Right atrium auricular region (tissue), 2 donors: ENCODE data around the gene MPPE1. TPM values are rescaled to one million over a fixed set of nuclear protein-coding genes. Genes with fewer than 3 reads are reported as not detected.

ENCODE experiments used
- DNase-seq: peaks from one replicate; pipeline ENCODE4 v3.0.0-alpha.2; 2019; ENCODE audit warnings: low spot score
- H3K27ac ChIP-seq, 2 donors: fragments of 200-600 bp; sonication (generic); 1 replicate in 1 of 2; 2 replicates in 1 of 2; pipeline ENCODE4 v1.5.1; 2016 to 2019
- H3K27me3 ChIP-seq, 2 donors: fragments of 200-600 bp; sonication (generic); one replicate each; pipeline versions ENCODE4 v1.5.1 to v1.6.0; 2017 to 2019
- H3K36me3 ChIP-seq: fragments of 200-600 bp; sonication (generic); one replicate; pipeline ENCODE4 v1.5.1; 2016
- H3K4me1 ChIP-seq, 2 donors: fragments of 200-600 bp; sonication (generic); one replicate each; pipeline versions ENCODE4 v1.5.1 to v1.6.0; 2017 to 2019
- H3K4me3 ChIP-seq, 2 donors: fragments of 200-600 bp; sonication (generic); 1 replicate in 1 of 2; 2 replicates in 1 of 2; pipeline ENCODE4 v1.5.1; 2017 to 2019; ENCODE audit warnings: mild to moderate bottlenecking in 1 of 2, moderate library complexity in 1 of 2
- H3K9me3 ChIP-seq, 2 donors: fragments of 200-600 bp; sonication (generic); one replicate each; pipeline ENCODE4 v1.5.1; 2019
- CTCF ChIP-seq, 2 donors: fragments of 200-600 bp; sonication (generic); IDR thresholded peaks; one replicate each; pipeline ENCODE4 v1.5.1; 2019; ENCODE audit warnings: antibody characterized with exemption in 2 of 2
- total RNA-seq, 2 donors: library from RNA; depleted of rRNA; stranded (reverse); fragments of >200 nt; gene quantifications; one replicate each; pipeline ENCODE4 v1.1.0, GENCODE V29; 2016

The MPPE1 gene
- total RNA-seq, 2 donors from 2014 or later, result 18.7 to 28.9 TPM

- DNase-seq, result no peak
- H3K4me1 ChIP-seq, result peaks cover 0 to 3% of the 10 kb centered on the region in 2 donors
Measured at GRCh38 chr18:11953113-11953512, 45.0 kb upstream of the MPPE1 start.

DNA sequence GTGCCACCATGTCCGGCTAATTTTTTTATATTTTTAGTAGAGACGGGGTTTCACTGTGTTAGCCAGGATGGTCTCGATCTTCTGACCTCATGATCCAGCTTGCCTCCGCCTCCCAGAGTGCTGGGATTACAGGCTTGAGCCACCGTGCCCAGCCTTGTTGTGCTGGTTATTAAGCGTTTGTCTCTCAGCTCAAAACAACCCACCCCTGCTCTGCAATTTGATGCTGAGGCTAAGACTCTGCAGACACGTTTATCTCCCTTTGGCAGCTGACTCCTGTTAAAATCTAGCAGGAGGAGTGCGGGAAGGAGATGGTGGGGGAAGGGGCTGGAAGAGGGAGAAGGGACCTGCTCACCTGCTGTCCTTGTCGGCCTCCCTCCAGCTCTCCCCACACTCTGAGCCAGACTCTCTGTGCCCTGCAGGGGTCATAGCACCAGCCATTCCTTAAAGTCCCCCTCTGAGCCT lies 43.3 kb upstream of the MPPE1 start:
- H3K4me1 ChIP-seq, result peaks cover 0 to 17% of the 10 kb centered on the region in 2 donors
- H3K36me3 ChIP-seq, result no peaks in the 10 kb centered on the region
- TF ChIP-seq CTCF (IDR thresholded peaks at IDR 0.05), result no peak
- no peak overlapping the region for H3K27ac ChIP-seq
- no peaks in the 10 kb centered on the region for H3K9me3 ChIP-seq
- DNase-seq, result no peak
- no peaks in the 10 kb centered on the region for H3K27me3 ChIP-seq
- H3K4me3 ChIP-seq, result no peak overlapping the region

More at GRCh38 chr18:11953113-11953512, 45.0 kb upstream of the MPPE1 start:
- peaks cover 0 to 8% of the 10 kb centered on the region in 2 donors for H3K9me3 ChIP-seq
- TF ChIP-seq CTCF (IDR thresholded peaks at IDR 0.05), result no peak
- no peaks in the 10 kb centered on the region for H3K36me3 ChIP-seq
- no peak overlapping the region for H3K4me3 ChIP-seq
- no peak overlapping the region for H3K27ac ChIP-seq
- H3K27me3 ChIP-seq, result no peaks in the 10 kb centered on the region

- no peak for TF ChIP-seq CTCF (IDR thresholded peaks at IDR 0.05)
- Histone ChIP-seq H3K27ac (no peak overlapping the region), H3K9me3 (no peaks in the 10 kb centered on the region)
Measured at GRCh38 chr18:11950824-11951223, 42.7 kb upstream of the MPPE1 start.

GRCh38 chr18:11948852-11949523 lies 40.9 kb upstream of the MPPE1 start:
- Histone ChIP-seq H3K4me1 (peaks cover 0 to 22% of the 10 kb centered on the region in 2 donors), H3K27me3 (no peaks in the 10 kb centered on the region), H3K4me3 (no peak overlapping the region), H3K27ac (peak overlapping the region in 1 of 2 donors; percentile 98), H3K9me3 (no peaks in the 10 kb centered on the region), H3K36me3 (no peaks in the 10 kb centered on the region)
- DNase-seq, result no peak
- no peak for TF ChIP-seq CTCF (IDR thresholded peaks at IDR 0.05)

More at GRCh38 chr18:11950824-11951223, 42.7 kb upstream of the MPPE1 start:
- no peak overlapping the region for H3K4me3 ChIP-seq
- no peaks in the 10 kb centered on the region for H3K36me3 ChIP-seq
- H3K27me3 ChIP-seq, result no peaks in the 10 kb centered on the region
- H3K4me1 ChIP-seq, result peaks cover 0 to 22% of the 10 kb centered on the region in 2 donors
- no peak for DNase-seq

- DNase-seq, result peak; percentile 98
- H3K4me1 ChIP-seq, result peaks cover 0 to 22% of the 10 kb centered on the region in 2 donors
- no peaks in the 10 kb centered on the region for H3K9me3 ChIP-seq
- H3K4me3 ChIP-seq, result peak overlapping the region; percentile 43 to 61
- no peaks in the 10 kb centered on the region for H3K27me3 ChIP-seq
- peak overlapping the region; percentile 96 to 98 for H3K27ac ChIP-seq
- no peaks in the 10 kb centered on the region for H3K36me3 ChIP-seq
- peak in 1 of 2 donors; percentile 32 for TF ChIP-seq CTCF (IDR thresholded peaks at IDR 0.05)
Measured at GRCh38 chr18:11947214-11948191, 39.4 kb upstream of the MPPE1 start.
